ENCODE results near the gene GLYR1. TPM values are rescaled to one million over a fixed set of nuclear protein-coding genes. Genes with fewer than 3 reads are reported as not detected.

Gene GLYR1
- total and polyA plus RNA-seq, 2 donors (not counting 1 experiment from before 2014, with no cell fraction given), result 34.0 to 137 TPM

- ChIA-PET POLR2A (no interaction called here), CTCF (no interaction called here)
- Histone ChIP-seq H2AFZ (ENCODE audit: insufficient read depth, low read depth, low read length, poor library complexity, severe bottlenecking) (no peak overlapping the region), H3K27ac (ENCODE audit: low read length in 2 of 2) (no peak overlapping the region), H3K4me1 (ENCODE audit: control insufficient read depth in 2 of 2, insufficient read depth in 2 of 2, low read length in 2 of 2) (no peaks in the 10 kb centered on the region), H3K36me3 (replicated peaks in 1 of 2; ENCODE audit: control extremely low read depth in 1 of 2, control insufficient read depth in 1 of 2, extremely low read depth in 1 of 2, insufficient read depth in 2 of 2, low read length in 1 of 2) (peaks cover 3 to 80% of the 10 kb centered on the region in 2 experiments), H3K4me2 (replicated peaks; ENCODE audit: low read depth, low read length, poor library complexity, severe bottlenecking) (no peak overlapping the region), H3K79me2 (ENCODE audit: control insufficient read depth, insufficient read depth, low read length) (no peaks in the 10 kb centered on the region), H3K9me3 (ENCODE audit: control extremely low read depth in 1 of 3, control insufficient read depth in 2 of 3, insufficient read depth in 1 of 3, low read length in 2 of 3) (no peaks in the 10 kb centered on the region), H3K9ac (ENCODE audit: low read length) (no peak overlapping the region), H3K4me3 (ENCODE audit: control extremely low read depth in 1 of 5, extremely low read depth in 1 of 5, insufficient read depth in 1 of 5, low read depth in 2 of 5, low read length in 4 of 5) (no peak overlapping the region), H3K27me3 (replicated peaks in 1 of 4; ENCODE audit: control extremely low read depth in 1 of 4, control insufficient read depth in 3 of 4, insufficient read depth in 4 of 4, low read length in 3 of 4) (no peaks in the 10 kb centered on the region), H4K20me1 (ENCODE audit: control insufficient read depth, insufficient read depth, low read length, poor library complexity, severe bottlenecking) (no peaks in the 10 kb centered on the region)
- TF ChIP-seq, protein P1, sequence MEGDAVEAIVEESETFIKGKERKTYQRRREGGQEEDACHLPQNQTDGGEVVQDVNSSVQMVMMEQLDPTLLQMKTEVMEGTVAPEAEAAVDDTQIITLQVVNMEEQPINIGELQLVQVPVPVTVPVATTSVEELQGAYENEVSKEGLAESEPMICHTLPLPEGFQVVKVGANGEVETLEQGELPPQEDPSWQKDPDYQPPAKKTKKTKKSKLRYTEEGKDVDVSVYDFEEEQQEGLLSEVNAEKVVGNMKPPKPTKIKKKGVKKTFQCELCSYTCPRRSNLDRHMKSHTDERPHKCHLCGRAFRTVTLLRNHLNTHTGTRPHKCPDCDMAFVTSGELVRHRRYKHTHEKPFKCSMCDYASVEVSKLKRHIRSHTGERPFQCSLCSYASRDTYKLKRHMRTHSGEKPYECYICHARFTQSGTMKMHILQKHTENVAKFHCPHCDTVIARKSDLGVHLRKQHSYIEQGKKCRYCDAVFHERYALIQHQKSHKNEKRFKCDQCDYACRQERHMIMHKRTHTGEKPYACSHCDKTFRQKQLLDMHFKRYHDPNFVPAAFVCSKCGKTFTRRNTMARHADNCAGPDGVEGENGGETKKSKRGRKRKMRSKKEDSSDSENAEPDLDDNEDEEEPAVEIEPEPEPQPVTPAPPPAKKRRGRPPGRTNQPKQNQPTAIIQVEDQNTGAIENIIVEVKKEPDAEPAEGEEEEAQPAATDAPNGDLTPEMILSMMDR (IDR thresholded peaks at IDR 0.05), result no peak
- intact Hi-C loops (cut with micrococcal nuclease), result no loop called here
- WGBS (ENCODE audit: insufficient coverage), result 99% methylated on average over 11 of the region's 11 CpGs
- Mint-ChIP-seq H3K4me1 (no peaks in the 10 kb centered on the region), H3K9me3 (ENCODE audit: insufficient read depth) (no peaks in the 10 kb centered on the region), H3K27ac (no peak overlapping the region), H3K27me3 (no peaks in the 10 kb centered on the region), H3K4me3 (no peak overlapping the region)
- DNase-seq (no peak), ATAC-seq (ENCODE audit: low read depth) (no peak)
These were observed 29.7 kb upstream of the GLYR1 start for GRCh38 chr16:4876646-4877379.

DNA sequence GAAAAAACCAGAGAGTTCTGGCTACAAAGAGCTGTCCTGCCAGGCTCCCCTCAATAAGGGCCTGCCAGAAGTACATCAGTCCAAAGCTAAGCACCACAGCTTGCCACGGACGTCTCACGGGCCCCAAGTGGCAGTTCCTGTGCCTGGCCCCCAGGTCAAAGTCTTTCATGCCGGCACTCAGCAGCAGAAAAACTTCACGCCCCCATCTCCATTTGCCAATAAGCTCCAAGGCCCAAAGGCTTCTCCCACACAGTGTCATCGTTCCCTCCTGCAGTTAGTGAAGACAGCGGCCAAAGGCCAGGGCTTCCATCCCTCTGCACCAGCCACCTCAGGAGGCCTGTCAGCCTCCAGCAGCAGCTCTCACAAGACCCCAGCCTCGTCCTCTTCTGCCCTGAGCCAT lies 27.6 kb upstream of the GLYR1 start:
- H3K4me1 Mint-ChIP-seq, result no peaks in the 10 kb centered on the region
- no peak overlapping the region for H3K4me3 ChIP-seq (ENCODE audit: control extremely low read depth in 1 of 5, extremely low read depth in 1 of 5, insufficient read depth in 1 of 5, low read depth in 2 of 5, low read length in 4 of 5)
- H4K20me1 ChIP-seq (ENCODE audit: control insufficient read depth, insufficient read depth, low read length, poor library complexity, severe bottlenecking), result no peaks in the 10 kb centered on the region
- H3K27ac ChIP-seq (ENCODE audit: low read length in 2 of 2), result no peak overlapping the region
- H3K9me3 Mint-ChIP-seq (ENCODE audit: insufficient read depth), result no peaks in the 10 kb centered on the region
- no peak overlapping the region for H2AFZ ChIP-seq (ENCODE audit: insufficient read depth, low read depth, low read length, poor library complexity, severe bottlenecking)
- no peaks in the 10 kb centered on the region for H3K27me3 Mint-ChIP-seq
- H3K27ac Mint-ChIP-seq, result no peak overlapping the region
- CTCF ChIA-PET, result no interaction called here
- H3K79me2 ChIP-seq (ENCODE audit: control insufficient read depth, insufficient read depth, low read length), result no peaks in the 10 kb centered on the region
- no peak for DNase-seq
- intact Hi-C loops (cut with micrococcal nuclease), result no loop called here
- POLR2A ChIA-PET, result no interaction called here
- H3K4me3 Mint-ChIP-seq, result no peak overlapping the region
- no peak overlapping the region for H3K9ac ChIP-seq (ENCODE audit: low read length)
- no peak for ATAC-seq (ENCODE audit: low read depth)
- 96% methylated on average over 8 of the region's 8 CpGs for WGBS (ENCODE audit: insufficient coverage)
- no peaks in the 10 kb centered on the region for H3K9me3 ChIP-seq (ENCODE audit: control extremely low read depth in 1 of 3, control insufficient read depth in 2 of 3, insufficient read depth in 1 of 3, low read length in 2 of 3)
- no peaks in the 10 kb centered on the region for H3K27me3 ChIP-seq (replicated peaks in 1 of 4; ENCODE audit: control extremely low read depth in 1 of 4, control insufficient read depth in 3 of 4, insufficient read depth in 4 of 4, low read length in 3 of 4)
- TF ChIP-seq, protein P1 (IDR thresholded peaks at IDR 0.05), result no peak
- H3K4me1 ChIP-seq (ENCODE audit: control insufficient read depth in 2 of 2, insufficient read depth in 2 of 2, low read length in 2 of 2), result no peaks in the 10 kb centered on the region
- H3K36me3 ChIP-seq (replicated peaks in 1 of 2; ENCODE audit: control extremely low read depth in 1 of 2, control insufficient read depth in 1 of 2, extremely low read depth in 1 of 2, insufficient read depth in 2 of 2, low read length in 1 of 2), result peaks cover 3 to 83% of the 10 kb centered on the region in 2 experiments
- no peak overlapping the region for H3K4me2 ChIP-seq (replicated peaks; ENCODE audit: low read depth, low read length, poor library complexity, severe bottlenecking)

All from B cell (primary cell).